Naive B cell (primary cell): ENCODE measurements around the gene PBX1. TPM values are rescaled to one million over a fixed set of nuclear protein-coding genes. Genes with fewer than 3 reads are reported as not detected.

Experiments
- ATAC-seq, 2 donors: fragments of 150-1000 bp; cut with Tn5 transposase; 2 replicates each; pipeline ENCODE4 v1.10.0; 2021; ENCODE audit warnings: low read depth in 2 of 2, mild to moderate bottlenecking in 2 of 2, moderate library complexity in 2 of 2
- DNase-seq: peaks from one replicate; pipeline ENCODE4 v3.0.0; 2022
- H3K27ac Mint-ChIP-seq, 6 donors: one replicate each; pipeline ENCODE4 v1.8.0; 2020 to 2022; ENCODE audit warnings: mild to moderate bottlenecking in 6 of 6, mixed read lengths in 6 of 6, moderate library complexity in 5 of 6, inconsistent platforms in 2 of 6
- H3K27me3 Mint-ChIP-seq, 3 donors: one replicate each; pipeline ENCODE4 v1.8.0; 2021 to 2022; ENCODE audit warnings: mixed read lengths in 3 of 3, mild to moderate bottlenecking in 1 of 3
- H3K36me3 Mint-ChIP-seq, 2 donors: one replicate each; pipeline ENCODE4 v1.8.0; 2020 to 2022; ENCODE audit warnings: mixed read lengths in 2 of 2, inconsistent platforms in 1 of 2, mild to moderate bottlenecking in 1 of 2
- H3K4me1 Mint-ChIP-seq, 3 donors: one replicate each; pipeline ENCODE4 v1.8.0; 2020 to 2022; ENCODE audit warnings: mixed read lengths in 3 of 3, inconsistent platforms in 1 of 3, mild to moderate bottlenecking in 1 of 3, moderate library complexity in 1 of 3
- H3K4me3 Mint-ChIP-seq, 8 donors: one replicate each; pipeline ENCODE4 v1.8.0; 2020 to 2022; ENCODE audit warnings: mild to moderate bottlenecking in 8 of 8, mixed read lengths in 8 of 8, moderate library complexity in 8 of 8, inconsistent platforms in 2 of 8
- H3K9me3 Mint-ChIP-seq, 7 donors: one replicate each; pipeline ENCODE4 v1.8.0; 2020 to 2022; ENCODE audit warnings: mixed read lengths in 7 of 7, mild to moderate bottlenecking in 5 of 7, inconsistent platforms in 2 of 7, moderate library complexity in 1 of 7
- polyA plus RNA-seq, 6 donors: library from polyadenylated mRNA; unstranded; fragments of 300-500 nt; fragmentation: Illumina TruSeq; gene quantifications; one replicate each; pipeline ENCODE4 v1.2.3, GENCODE V29; 2021; ENCODE audit warnings: low read depth in 6 of 6

PBX1 gene
- polyA plus RNA-seq, 6 donors from 2014 or later: 0.04 to 0.70 (median 0.33) TPM; not detected in 1

DNA sequence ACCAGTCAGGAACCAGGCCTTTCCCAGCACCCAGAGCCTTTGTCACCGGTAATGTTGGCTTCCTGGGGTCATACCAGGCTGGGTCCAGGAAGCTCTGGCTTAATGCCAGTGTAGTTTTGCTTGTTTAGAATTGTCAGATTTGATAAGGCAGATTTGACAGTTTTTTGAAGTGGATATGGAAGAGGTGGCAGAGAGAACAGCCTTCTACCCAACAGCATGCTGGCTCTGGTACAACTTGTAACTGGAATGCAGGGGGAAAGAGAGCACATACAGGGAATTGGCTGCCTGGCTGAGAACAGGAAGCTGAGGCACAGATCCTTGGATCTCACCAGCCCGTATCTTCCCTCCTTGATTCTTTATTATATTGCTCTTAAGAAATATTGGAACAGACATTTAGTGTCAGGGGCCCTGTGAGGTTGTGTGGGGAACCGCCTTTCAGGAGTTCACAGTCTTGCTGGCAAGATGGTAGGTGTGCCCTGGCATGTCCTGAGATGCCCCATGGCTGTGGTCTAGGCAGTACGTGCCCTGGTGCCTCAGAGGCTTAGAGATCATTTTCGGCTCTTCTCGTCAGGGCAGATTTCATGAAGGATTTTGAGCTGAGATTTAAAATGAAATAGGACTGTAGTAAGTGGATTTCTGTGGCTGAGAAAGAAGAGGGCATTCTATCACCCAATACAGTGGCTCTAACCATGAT, 227.0 kb downstream of the PBX1 start:
- DNase-seq (no peak), ATAC-seq (no peak)
- H3K9me3 Mint-ChIP-seq: no peaks in the 10 kb centered on the region
- no peak overlapping the region for H3K27ac Mint-ChIP-seq
- no peaks in the 10 kb centered on the region for H3K36me3 Mint-ChIP-seq
- peaks cover 0 to 5% (median 0%) of the 10 kb centered on the region in 3 donors for H3K4me1 Mint-ChIP-seq
- H3K4me3 Mint-ChIP-seq: peak overlapping the region in 1 of 8 donors; percentile 7
- H3K27me3 Mint-ChIP-seq: peaks cover 13 to 33% (median 18%) of the 10 kb centered on the region in 3 donors

DNA sequence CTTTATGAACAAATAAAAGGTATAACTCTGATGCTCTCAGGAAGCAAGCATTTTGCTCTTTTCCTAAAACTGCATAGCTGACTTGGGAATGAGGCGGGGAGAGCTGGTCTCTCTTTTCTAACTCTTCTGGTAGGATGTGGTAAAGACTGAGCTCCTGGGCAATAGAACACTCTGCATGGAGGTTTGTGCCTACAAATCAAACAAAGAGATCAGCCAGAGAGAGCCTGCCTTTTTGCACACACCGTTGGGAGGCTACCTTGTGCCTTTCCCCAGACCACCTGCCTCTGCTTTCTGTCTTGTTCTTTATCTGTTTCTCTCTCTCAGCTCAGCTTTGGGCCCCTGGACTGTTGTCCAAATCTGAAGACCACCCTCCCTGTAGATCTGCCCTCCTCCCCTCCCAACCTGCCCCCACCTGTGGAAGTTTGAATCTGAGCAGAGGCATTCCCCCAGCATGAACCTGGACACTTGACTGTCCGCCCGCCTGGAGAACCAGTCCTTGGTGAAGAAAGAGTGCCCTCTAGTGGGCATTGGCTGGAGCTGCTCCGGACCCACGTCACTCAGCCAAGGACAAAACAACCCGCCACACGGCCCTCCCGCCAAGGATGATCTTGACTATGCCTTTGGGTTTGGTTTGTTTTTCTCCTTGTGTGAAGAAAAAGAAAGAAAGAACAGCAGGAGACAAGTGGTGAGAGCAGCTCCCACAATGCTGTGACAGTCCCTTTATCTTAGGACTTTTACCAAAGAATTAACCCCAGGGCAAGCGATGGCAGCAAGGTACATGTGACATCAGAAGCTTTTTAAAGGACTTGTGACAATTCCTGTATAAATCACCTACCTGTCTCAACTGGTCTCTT, 228.2 kb downstream of the PBX1 start:
- no peak overlapping the region for H3K4me3 Mint-ChIP-seq

DNA sequence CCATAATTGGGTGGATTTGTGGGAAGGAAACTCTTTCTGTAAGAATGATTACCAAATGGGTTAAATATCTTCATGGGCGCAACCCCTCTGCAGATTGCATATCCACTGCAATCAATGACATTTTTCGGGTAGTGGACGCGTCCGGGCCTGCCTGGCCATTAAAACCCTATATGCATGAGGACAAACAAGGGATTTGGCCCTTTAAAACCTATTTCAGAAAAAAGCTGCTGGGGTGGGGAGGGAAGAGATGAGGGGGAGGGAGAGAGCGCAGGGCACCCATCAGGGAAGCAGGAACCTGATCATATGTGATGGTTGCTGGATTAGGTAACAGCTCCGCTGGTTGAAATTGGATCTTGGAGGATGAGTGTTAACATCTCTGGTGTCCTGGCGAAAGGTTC, 228.8 kb downstream of the PBX1 start:
- H3K36me3 Mint-ChIP-seq: no peaks in the 10 kb centered on the region
- ATAC-seq (no peak), DNase-seq (no peak)
- H3K4me3 Mint-ChIP-seq: no peak overlapping the region
- peaks cover 0 to 5% (median 0%) of the 10 kb centered on the region in 3 donors for H3K4me1 Mint-ChIP-seq
- H3K27ac Mint-ChIP-seq: no peak overlapping the region
- H3K27me3 Mint-ChIP-seq: peaks cover 13 to 39% (median 18%) of the 10 kb centered on the region in 3 donors
- no peaks in the 10 kb centered on the region for H3K9me3 Mint-ChIP-seq

More for the DNA sequence above, 228.2 kb downstream of the PBX1 start:
- DNase-seq (peak; percentile 24), ATAC-seq (peak; percentile 34 to 40)
- peaks cover 13 to 39% (median 18%) of the 10 kb centered on the region in 3 donors for H3K27me3 Mint-ChIP-seq
- H3K36me3 Mint-ChIP-seq: no peaks in the 10 kb centered on the region
- no peaks in the 10 kb centered on the region for H3K9me3 Mint-ChIP-seq
- peaks cover 0 to 5% (median 0%) of the 10 kb centered on the region in 3 donors for H3K4me1 Mint-ChIP-seq
- H3K27ac Mint-ChIP-seq: peak overlapping the region in 1 of 6 donors; percentile 18

DNA sequence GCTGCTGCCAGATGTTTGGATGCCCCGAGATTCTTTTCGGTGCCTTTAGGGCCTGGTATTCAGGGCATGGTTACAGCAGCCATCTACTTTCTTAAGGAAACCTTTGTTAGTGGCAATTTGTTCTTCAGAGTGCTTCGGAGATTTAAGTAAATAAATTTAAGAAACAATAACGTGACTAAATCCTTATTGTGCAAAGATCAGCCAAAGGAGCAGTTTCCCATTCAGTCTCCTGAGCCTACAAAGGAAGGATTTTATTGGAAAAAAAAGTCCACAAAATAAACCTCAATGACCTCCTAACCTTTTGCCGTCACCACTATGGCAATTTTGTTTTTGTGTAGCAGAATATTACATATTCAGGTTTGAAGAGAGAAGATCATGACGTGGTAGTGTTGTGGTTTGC, 231.1 kb downstream of the PBX1 start:
- no peak overlapping the region for H3K4me3 Mint-ChIP-seq
- H3K9me3 Mint-ChIP-seq: no peaks in the 10 kb centered on the region
- ATAC-seq: no peak
- H3K27ac Mint-ChIP-seq: no peak overlapping the region
- no peaks in the 10 kb centered on the region for H3K36me3 Mint-ChIP-seq
- no peak for DNase-seq
- peaks cover 17 to 39% (median 23%) of the 10 kb centered on the region in 3 donors for H3K27me3 Mint-ChIP-seq
- peaks cover 0 to 5% (median 0%) of the 10 kb centered on the region in 3 donors for H3K4me1 Mint-ChIP-seq

DNA sequence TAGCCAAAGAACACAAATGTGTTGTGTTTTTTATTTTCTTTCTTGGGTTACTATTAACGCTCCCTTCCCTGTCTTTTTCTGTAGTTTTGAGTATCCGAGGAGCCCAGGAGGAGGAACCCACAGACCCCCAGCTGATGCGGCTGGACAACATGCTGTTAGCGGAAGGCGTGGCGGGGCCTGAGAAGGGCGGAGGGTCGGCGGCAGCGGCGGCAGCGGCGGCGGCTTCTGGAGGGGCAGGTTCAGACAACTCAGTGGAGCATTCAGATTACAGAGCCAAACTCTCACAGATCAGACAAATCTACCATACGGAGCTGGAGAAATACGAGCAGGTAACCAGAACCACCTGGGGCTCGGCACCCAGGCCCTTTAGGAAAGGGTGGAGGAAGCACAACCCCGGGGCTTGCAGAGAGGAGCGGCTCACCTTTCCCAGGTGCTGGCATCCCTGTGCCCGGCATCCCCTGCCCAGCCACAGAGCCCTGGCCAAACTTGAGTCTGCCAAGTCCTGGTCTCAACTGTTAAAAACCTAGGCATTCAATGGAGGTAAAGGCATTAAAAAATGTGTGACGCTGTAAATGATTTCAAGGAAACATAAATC, 233.5 kb downstream of the PBX1 start:
- H3K27ac Mint-ChIP-seq: no peak overlapping the region
- no peak for ATAC-seq
- H3K36me3 Mint-ChIP-seq: no peaks in the 10 kb centered on the region
- no peak for DNase-seq
- peaks cover 5 to 24% (median 10%) of the 10 kb centered on the region in 3 donors for H3K27me3 Mint-ChIP-seq
- H3K4me3 Mint-ChIP-seq: no peak overlapping the region
- no peaks in the 10 kb centered on the region for H3K9me3 Mint-ChIP-seq
- H3K4me1 Mint-ChIP-seq: peaks cover 0 to under 1% (median 0%) of the 10 kb centered on the region in 3 donors

DNA sequence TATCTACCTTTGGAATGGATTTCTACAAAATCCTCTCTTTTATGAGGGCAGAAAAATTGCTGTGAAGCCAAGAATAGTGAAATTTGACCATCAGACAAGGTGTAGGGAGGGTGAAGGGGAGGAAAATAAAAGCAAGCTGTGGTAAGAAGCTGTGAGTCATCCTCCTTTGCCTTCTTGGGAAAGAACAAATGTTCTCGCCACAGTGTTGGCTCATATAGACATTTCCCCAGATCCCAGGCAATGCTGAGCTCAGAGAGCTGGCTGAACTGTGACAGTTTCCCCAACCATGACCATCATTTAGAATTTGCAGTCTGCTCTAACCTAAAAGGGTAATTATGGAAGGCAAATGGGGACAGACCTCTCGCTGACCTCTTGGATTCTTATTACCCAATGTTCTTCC, 235.4 kb downstream of the PBX1 start:
- Mint-ChIP-seq H3K4me3 (no peak overlapping the region), H3K4me1 (no peaks in the 10 kb centered on the region)
- ATAC-seq: no peak

DNA sequence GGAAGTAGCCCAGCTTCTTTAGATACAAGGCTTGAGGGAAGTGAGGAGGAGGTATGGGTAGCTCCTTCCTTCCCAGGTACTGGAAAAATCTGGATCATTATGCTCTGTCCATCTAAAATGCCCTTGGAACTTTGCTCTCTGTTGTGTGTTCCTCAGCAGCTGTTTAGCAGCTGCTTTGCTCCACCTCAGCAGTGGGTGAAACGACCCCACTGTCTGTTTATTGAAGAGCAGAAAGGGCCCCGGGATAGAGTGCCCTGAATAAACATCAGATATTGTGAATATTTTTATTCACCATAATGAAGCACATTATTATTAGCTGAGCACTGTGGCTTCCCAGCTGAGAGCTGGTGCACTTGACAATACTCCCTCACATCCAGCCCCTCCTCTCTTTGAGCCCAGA, 237.9 kb downstream of the PBX1 start:
- Mint-ChIP-seq H3K4me3 (no peak overlapping the region), H3K36me3 (no peaks in the 10 kb centered on the region), H3K9me3 (no peaks in the 10 kb centered on the region), H3K27me3 (peaks cover 0 to 18% (median 8%) of the 10 kb centered on the region in 3 donors), H3K27ac (no peak overlapping the region), H3K4me1 (no peaks in the 10 kb centered on the region)
- ATAC-seq: no peak
- no peak for DNase-seq

More for the DNA sequence above, 235.4 kb downstream of the PBX1 start:
- Mint-ChIP-seq H3K9me3 (no peaks in the 10 kb centered on the region), H3K27me3 (peaks cover 4 to 14% (median 5%) of the 10 kb centered on the region in 3 donors), H3K27ac (no peak overlapping the region), H3K36me3 (no peaks in the 10 kb centered on the region)
- DNase-seq: no peak

DNA sequence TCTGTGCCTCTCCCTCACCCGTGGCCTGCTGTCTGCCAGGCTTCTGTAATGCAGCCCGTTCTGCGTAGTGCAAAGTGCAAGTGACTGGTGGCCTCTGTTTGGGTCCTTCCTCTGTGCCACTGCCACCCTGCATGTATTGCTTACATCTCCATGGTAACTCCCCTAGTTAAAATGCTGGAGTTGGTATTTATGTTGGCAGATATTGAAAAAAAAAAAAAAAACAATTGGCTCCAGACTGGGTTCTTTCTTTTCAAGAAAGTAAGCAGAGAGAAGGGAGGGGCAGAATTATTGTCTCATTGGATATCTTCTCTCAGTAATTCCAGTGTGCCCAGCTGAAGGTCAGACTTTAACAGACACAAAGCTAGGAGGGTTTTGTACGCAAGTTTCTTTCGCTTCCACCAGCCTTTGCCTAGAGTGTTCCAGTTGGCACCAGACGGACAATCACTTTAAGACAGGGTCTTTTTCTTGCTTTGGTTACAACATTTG, 242.3 kb downstream of the PBX1 start:
- Mint-ChIP-seq H3K4me3 (no peak overlapping the region), H3K4me1 (no peaks in the 10 kb centered on the region), H3K9me3 (peaks cover 0 to 2% (median 0%) of the 10 kb centered on the region in 7 donors), H3K27ac (no peak overlapping the region), H3K27me3 (peaks cover 4 to 25% (median 8%) of the 10 kb centered on the region in 3 donors), H3K36me3 (no peaks in the 10 kb centered on the region)
- no peak for DNase-seq
- no peak for ATAC-seq

DNA sequence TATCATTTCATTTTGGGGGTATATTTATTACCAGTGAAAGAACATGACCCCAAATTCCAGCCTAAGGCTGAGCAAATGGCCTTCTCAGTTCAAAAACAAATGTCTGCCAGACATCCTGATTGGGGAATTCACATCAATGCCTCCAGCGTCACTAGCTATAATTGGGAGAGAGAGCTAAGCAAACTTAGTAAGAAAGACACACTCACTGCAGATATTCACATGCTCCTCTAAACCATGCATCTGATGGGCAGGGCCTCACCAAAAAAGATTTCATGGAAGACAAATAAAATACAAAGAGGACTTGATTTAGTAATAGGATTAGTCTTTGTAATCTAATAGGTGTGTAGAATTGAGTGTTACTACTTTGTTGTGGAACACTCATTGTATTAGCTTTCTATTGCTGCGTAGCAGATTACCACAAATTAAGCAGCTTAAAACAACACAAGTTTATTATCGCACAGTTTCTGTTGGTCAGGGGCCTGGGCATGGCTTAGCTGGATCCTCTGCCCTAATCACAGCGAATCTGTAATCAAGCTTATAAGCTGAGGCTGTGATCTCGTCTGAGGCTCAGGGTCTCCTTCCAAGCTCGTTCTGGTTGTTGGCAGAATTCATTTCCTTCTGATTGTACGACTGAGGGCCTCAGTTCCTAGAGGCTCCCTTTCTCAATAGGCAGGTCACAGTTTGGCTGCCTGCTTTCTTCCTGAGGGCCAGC, 243.0 kb downstream of the PBX1 start:
- H3K36me3 Mint-ChIP-seq: no peaks in the 10 kb centered on the region
- peaks cover 8 to 25% (median 8%) of the 10 kb centered on the region in 3 donors for H3K27me3 Mint-ChIP-seq
- H3K4me1 Mint-ChIP-seq: no peaks in the 10 kb centered on the region
- no peak overlapping the region for H3K4me3 Mint-ChIP-seq
- DNase-seq (no peak), ATAC-seq (no peak)
- peaks cover 0 to 2% (median 0%) of the 10 kb centered on the region in 7 donors for H3K9me3 Mint-ChIP-seq
- H3K27ac Mint-ChIP-seq: no peak overlapping the region

DNA sequence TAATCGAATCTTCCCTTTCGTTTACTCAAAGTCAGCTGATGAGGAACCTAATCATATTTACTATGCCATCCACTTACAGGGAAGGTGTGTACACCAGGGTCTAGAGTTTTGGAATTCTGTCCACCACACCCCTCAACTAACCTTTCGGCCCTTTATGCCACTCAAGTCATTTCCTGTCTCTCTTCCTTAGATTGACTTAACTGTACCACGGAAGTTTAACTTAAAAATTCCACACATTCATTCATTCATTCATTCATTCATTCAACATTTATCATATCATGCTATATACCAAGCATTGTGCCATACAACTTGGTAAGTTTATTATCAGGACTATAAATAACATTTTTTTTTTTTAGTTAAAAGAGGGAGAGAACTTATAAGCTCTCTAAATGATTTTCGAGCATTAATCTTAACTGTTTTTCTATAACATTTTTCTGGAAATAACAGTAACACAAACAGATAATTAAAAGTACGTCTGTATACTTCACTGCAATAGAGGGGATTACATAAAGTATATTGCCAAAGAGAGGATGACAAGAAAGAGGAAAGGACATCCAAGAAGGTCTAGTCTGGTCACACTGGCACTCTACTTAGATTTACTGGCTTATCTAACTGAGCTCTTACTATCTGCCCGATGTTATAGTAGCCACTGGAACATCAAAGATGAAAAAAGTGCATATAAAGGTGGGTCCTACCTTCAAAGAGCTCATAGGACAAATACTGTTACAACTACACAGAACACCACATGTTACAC, 243.7 kb downstream of the PBX1 start:
- ATAC-seq: no peak
- Mint-ChIP-seq H3K4me1 (no peaks in the 10 kb centered on the region), H3K4me3 (no peak overlapping the region), H3K9me3 (peaks cover 0 to 2% (median 0%) of the 10 kb centered on the region in 7 donors), H3K36me3 (no peaks in the 10 kb centered on the region), H3K27me3 (peaks cover 8 to 25% (median 8%) of the 10 kb centered on the region in 3 donors), H3K27ac (no peak overlapping the region)
- DNase-seq: no peak

DNA sequence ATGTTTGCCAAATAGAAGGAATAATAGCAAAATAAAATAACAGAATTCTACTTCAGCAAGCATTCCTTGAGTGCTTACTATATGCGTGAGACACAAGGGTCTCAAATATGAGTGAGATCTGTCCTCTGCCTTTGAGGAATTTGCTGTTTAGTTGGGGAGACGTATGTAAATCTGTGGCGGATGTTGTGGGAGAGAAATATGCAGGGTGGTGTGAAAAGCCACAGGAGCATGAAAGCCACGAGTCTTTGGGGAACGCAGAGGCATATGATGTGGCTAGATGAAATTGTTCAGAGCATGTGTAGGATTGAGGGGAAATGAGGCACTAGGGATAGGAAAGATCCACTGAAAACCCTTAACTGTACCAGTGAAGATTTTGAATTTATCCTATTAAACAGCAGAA, 244.4 kb downstream of the PBX1 start:
- Mint-ChIP-seq H3K9me3 (peaks cover 0 to 3% (median 0%) of the 10 kb centered on the region in 7 donors), H3K27me3 (peaks cover 8 to 25% (median 8%) of the 10 kb centered on the region in 3 donors), H3K4me1 (no peaks in the 10 kb centered on the region), H3K36me3 (no peaks in the 10 kb centered on the region), H3K27ac (peak overlapping the region in 1 of 6 donors; percentile 0), H3K4me3 (no peak overlapping the region)
- DNase-seq (no peak), ATAC-seq (no peak)

DNA sequence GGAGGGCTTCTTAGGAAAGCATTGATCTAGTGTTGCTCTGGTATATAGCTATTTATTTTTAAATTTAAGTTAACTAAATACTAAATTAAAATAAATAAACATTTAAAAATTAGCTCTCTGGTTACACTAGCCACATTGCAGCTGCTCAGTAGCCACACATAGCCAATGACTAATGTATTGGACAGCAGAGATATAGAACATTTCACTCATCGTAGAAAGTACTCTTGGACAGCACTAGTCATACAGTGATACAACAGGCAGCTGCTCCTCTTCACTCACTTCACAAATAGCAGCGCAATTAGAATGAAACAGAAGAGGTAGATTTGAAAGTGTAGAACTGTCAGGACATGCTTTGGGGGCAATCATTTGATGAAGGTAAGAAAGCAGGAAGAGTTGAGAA, 245.4 kb downstream of the PBX1 start:
- DNase-seq (no peak), ATAC-seq (no peak)
- no peak overlapping the region for H3K4me3 Mint-ChIP-seq
- H3K9me3 Mint-ChIP-seq: peaks cover 0 to 4% (median 0%) of the 10 kb centered on the region in 7 donors
- H3K36me3 Mint-ChIP-seq: no peaks in the 10 kb centered on the region
- H3K27ac Mint-ChIP-seq: no peak overlapping the region
- H3K27me3 Mint-ChIP-seq: peaks cover 8 to 25% (median 8%) of the 10 kb centered on the region in 3 donors
- no peaks in the 10 kb centered on the region for H3K4me1 Mint-ChIP-seq
